ENCODE results near the gene RNF25. TPM values are rescaled to one million over a fixed set of nuclear protein-coding genes. Genes with fewer than 3 reads are reported as not detected.
A peak's percentile ranks its signal among the peaks of the same experiment; 100 is the strongest.

RNF25 gene
- total and polyA plus RNA-seq, 3 donors from 2014 or later: 26.0 to 57.8 (median 36.0) TPM

- peak; percentile 57 for DNase-seq
- 1 to 2% methylated on average over 16 to 27 of the region's 27 CpGs for WGBS, 2 donors
- H3K27me3 ChIP-seq: no peaks in the 10 kb centered on the region
- no peaks in the 10 kb centered on the region for H3K36me3 ChIP-seq (ENCODE audit: low read depth, missing control alignments)
- peak overlapping the region; percentile 12 to 66 for H3K27ac ChIP-seq
- peaks cover 10% of the 10 kb centered on the region for H3K4me1 ChIP-seq
- intact Hi-C loops (cut with DNase I; ENCODE audit: low total_unique reads): no loop called here
- TF ChIP-seq POLR2A (IDR thresholded peaks at IDR 0.05) (no peak), CTCF (IDR thresholded peaks at IDR 0.05) (peak in 2 of 3 experiments; percentile 7 to 13)
- H3K4me3 ChIP-seq: peak overlapping the region; percentile 75 to 77
- no peaks in the 10 kb centered on the region for H3K9me3 ChIP-seq
These were observed 13.0 kb downstream of the RNF25 start for GRCh38 chr2:218658671-218659257.

- H3K9me3 ChIP-seq: no peaks in the 10 kb centered on the region
- no peaks in the 10 kb centered on the region for H3K27me3 ChIP-seq
- no peak overlapping the region for H3K27ac ChIP-seq
- H3K4me3 ChIP-seq: no peak overlapping the region
- intact Hi-C loops (cut with DNase I; ENCODE audit: low total_unique reads): no loop called here
- H3K36me3 ChIP-seq (ENCODE audit: low read depth, missing control alignments): no peaks in the 10 kb centered on the region
- 64 to 75% methylated on average over 2 of the region's 2 CpGs for WGBS, 2 donors
- DNase-seq: no peak
- no peak for TF ChIP-seq POLR2A (IDR thresholded peaks at IDR 0.05)
- no peak for TF ChIP-seq CTCF (IDR thresholded peaks at IDR 0.05)
- peaks cover 10% of the 10 kb centered on the region for H3K4me1 ChIP-seq
These were observed 16.1 kb downstream of the RNF25 start for GRCh38 chr2:218655751-218656150.

- TF ChIP-seq POLR2A (IDR thresholded peaks at IDR 0.05): no peak
- TF ChIP-seq CTCF (IDR thresholded peaks at IDR 0.05): no peak
- H3K4me1 ChIP-seq: no peaks in the 10 kb centered on the region
- no peaks in the 10 kb centered on the region for H3K27me3 ChIP-seq
- no peaks in the 10 kb centered on the region for H3K9me3 ChIP-seq
- intact Hi-C loops (cut with DNase I; ENCODE audit: low total_unique reads): no loop called here
- DNase-seq: no peak
- H3K36me3 ChIP-seq (ENCODE audit: low read depth, missing control alignments): no peaks in the 10 kb centered on the region
- WGBS, 2 donors: 91 to 93% methylated on average over 5 to 11 of the region's 11 CpGs
- H3K27ac ChIP-seq: no peak overlapping the region
- no peak overlapping the region for H3K4me3 ChIP-seq
These were observed 23.1 kb downstream of the RNF25 start for GRCh38 chr2:218648787-218649100.

DNA sequence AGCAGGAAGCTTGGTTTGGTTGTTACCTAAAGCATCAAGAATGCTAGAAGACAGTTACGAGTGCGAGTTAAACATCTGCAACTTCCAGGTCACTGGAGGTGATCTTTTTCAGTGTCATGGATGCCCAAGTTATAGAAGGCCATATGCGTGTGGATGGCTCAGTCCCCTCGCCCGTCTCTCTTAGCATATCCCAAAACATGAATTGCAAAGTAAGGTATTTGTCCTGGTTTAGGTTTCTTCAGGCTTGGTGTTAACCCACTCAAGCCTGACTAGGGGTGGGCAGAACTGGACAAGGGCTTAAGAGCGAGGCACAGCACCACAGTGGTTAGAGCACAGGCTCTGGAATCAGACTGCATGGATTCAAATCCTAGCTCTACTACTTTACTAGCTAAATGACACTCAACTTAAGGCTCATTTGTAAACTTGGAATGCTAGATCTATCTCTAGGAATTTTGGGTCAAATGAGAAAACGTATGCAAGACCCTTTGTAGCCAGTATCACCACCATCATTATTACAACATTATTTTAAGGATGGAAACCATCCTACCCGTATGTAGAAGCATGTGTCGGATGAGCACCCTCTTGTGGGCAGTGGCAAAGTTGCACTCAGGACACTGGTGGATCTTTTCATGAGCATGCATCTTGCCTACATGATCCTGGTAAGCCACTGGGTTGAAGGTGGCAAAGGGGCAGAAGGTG, 23.6 kb downstream of the RNF25 start:
- Histone ChIP-seq H3K27ac (no peak overlapping the region), H3K4me3 (no peak overlapping the region), H3K4me1 (no peaks in the 10 kb centered on the region), H3K9me3 (no peaks in the 10 kb centered on the region), H3K36me3 (ENCODE audit: low read depth, missing control alignments) (no peaks in the 10 kb centered on the region), H3K27me3 (no peaks in the 10 kb centered on the region)
- TF ChIP-seq CTCF (IDR thresholded peaks at IDR 0.05): peak; percentile 65 to 86 (median 73)
- no peak for TF ChIP-seq POLR2A (IDR thresholded peaks at IDR 0.05)
- 74 to 78% methylated on average over 9 of the region's 9 CpGs for WGBS, 2 donors
- intact Hi-C loops (cut with DNase I; ENCODE audit: low total_unique reads): no loop called here
- peak; percentile 74 for DNase-seq

DNA sequence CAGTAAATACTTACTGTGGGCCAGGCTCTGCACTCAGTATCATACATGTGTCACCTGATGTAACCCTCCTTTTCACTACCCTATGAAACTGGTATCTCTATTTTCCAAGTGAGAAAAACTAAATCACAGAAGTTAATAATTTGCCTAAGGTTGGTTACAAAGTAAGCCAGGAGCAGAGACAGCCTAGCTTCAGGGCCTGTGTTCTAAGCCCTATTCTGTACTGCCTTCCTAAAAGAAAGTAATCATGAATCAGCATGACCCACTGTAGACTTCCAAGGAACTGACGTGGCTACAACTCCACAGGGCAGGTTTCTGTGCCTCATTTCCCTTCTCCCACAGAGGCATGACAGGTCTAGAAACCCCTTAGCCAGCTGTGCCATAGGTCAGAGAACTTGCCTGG, 26.7 kb downstream of the RNF25 start:
- intact Hi-C loops (cut with DNase I; ENCODE audit: low total_unique reads): no loop called here
- Histone ChIP-seq H3K27ac (no peak overlapping the region), H3K27me3 (no peaks in the 10 kb centered on the region), H3K36me3 (ENCODE audit: low read depth, missing control alignments) (no peaks in the 10 kb centered on the region), H3K9me3 (no peaks in the 10 kb centered on the region), H3K4me1 (no peaks in the 10 kb centered on the region), H3K4me3 (no peak overlapping the region)
- no peak for DNase-seq
- WGBS, 2 donors: 91 to 100% methylated on average over 1 of the region's 1 CpG
- no peak for TF ChIP-seq POLR2A (IDR thresholded peaks at IDR 0.05)
- TF ChIP-seq CTCF (IDR thresholded peaks at IDR 0.05): no peak

All from testis (tissue), 3 donors.